Erythroblast (primary cell): ENCODE data around the gene IGSF23.

Experiments used
- GATA1 ChIP-seq: IDR thresholded peaks from 2 replicates; pipeline ENCODE4 v1.6.1; 2011; ENCODE audit warnings: low read depth, mild to moderate bottlenecking, control low read depth, low read length, moderate library complexity
- POLR2A ChIP-seq: IDR thresholded peaks from 2 replicates; pipeline ENCODE4 v1.6.1; 2011; ENCODE audit warnings: mild to moderate bottlenecking, low read length

DNA sequence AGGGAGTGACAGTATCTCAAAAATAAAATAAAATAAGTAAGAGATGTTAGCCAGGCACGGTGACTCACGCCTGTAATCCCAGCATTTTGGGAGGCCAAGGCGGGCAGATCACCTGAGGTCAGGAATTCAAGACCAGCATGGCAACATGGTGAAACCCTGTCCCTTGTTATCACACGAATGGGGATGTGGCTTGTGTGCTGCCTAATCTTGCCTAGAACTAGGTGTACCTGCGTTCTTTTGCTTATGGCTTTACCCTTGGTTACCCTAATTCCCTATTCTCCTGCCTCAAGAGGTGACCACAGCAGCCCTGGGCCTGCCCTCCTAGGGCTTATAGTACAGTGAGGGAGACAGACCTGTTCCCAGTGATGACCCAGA lies 24.0 kb downstream of the IGSF23 start:
- TF ChIP-seq POLR2A (no peak), GATA1 (no peak)
